ENCODE data around the gene TAPBPL. TPM values are rescaled to one million over a fixed set of nuclear protein-coding genes. Genes with fewer than 3 reads are reported as not detected.

TAPBPL gene
- total RNA-seq, 2 donors from 2014 or later: 31.4 to 33.7 TPM

DNA sequence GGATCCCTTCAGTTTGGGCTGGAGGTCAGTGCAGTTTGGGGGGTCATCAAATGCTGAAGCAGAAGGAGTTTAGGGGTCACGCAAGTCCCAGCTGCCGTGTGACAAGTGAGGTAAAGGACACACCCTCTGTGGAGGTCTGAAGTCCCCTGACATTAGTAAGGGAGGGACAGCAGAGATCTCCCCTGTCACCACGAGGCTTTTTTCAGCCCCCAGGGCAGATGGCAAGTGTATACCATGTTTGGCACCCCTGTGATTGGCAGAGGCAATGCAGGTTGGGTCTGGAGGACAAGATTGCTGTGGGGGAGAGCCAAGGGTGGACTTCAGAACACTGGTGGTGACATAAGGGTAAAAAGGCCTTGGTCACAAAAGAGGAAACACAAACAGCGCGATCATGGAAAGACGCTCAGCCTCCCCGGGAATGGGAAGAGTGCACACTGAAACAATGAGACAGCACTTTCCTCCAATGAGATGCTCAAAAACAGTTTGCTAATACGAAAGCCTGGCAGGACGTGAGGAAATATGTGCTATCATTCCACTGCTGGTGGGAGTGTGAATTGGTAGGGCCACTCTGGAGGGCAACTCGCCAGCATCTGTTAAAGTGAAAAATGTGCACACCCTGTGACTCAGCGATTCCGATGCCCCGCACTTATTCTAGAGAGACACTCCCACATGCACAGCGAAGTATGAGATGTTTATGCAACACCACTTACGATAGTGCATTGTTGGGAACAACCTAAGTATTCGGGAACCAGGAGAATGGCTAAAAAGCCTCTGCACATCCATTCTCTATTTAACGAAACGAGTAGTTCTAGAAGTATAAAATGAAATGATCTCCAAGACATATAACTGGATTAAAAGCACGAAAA, 21.5 kb upstream of the TAPBPL start:
- ATAC-seq (no peak), DNase-seq (ENCODE audit: low spot score in 2 of 2) (no peak)
- no peaks in the 10 kb centered on the region for H3K9me3 Mint-ChIP-seq
- H3K27ac Mint-ChIP-seq: peak overlapping the region; percentile 87 to 95
- H3K36me3 Mint-ChIP-seq: no peaks in the 10 kb centered on the region

DNA sequence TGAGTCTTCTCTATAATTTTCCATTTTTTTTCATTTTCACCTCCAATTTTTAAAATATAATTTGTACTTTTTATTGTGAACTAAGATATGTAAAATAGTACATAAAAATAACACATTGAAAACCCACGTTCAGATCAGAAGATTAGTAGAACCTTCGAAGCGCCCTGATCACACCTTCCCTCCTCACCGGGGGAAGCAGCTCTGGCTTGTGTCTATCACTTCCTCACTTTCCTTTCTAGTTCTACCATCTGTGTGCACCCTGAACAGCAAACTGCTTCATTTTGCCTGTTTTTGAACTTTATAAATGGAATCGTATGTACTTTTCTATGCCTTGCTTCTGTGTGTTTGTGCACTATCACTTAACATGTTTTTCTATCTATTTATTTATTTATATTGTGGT, 18.9 kb upstream of the TAPBPL start:
- no peak for DNase-seq (ENCODE audit: low spot score in 2 of 2)
- H3K27ac Mint-ChIP-seq: peak overlapping the region; percentile 73 to 91

DNA sequence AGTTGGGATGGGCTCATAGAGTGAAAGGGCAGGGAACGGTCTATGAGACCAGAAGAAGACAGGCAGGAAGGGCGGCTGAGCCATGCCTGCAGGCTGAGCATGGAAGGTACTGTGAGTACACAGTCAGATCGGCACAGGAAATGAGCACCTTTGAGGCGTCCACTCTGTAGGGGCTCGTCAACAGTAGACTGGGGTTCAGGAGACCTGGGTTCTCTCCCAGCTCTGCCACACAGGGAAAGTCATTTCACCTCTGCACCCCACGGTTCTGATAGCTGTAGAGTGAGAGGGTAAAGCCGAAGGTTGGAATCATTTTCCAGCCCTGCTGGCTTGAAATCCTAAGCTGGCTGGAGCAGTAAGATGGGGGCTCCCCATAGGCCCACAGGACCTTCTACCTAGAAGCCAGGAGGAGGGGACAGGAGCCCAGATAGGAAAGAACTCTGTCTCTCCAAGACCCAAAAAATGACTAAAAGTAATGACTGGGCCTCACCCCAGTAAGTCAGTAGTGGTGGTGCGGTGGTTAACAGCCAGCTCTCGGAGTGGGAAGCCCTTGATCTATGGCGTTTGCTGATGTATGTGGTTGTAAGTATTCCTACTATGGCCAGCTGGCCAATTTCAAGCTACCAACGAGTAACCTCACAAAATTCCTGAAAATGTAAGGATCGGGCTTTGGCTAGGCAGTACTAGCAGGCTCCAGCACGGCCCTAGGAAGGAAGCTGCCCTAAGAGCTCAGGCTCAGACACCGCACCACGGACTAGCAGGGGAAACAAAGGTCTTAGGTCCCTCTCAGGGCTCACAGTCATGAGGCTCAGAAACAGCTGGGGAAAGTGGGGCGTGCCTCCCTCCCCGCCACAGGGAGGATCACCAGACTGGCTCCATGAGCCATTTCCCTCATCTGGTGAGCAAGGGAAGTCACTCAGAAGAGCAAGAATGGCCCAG, 17.4 kb upstream of the TAPBPL start:
- peak overlapping the region; percentile 91 to 93 for H3K27ac Mint-ChIP-seq
- H3K36me3 Mint-ChIP-seq: no peaks in the 10 kb centered on the region
- H3K9me3 Mint-ChIP-seq: no peaks in the 10 kb centered on the region
- DNase-seq (ENCODE audit: low spot score in 2 of 2) (peak in 1 of 2 donors; percentile 69), ATAC-seq (peak; percentile 80 to 89)

More for the DNA sequence above, 18.9 kb upstream of the TAPBPL start:
- Mint-ChIP-seq H3K36me3 (no peaks in the 10 kb centered on the region), H3K9me3 (no peaks in the 10 kb centered on the region)
- no peak for ATAC-seq

DNA sequence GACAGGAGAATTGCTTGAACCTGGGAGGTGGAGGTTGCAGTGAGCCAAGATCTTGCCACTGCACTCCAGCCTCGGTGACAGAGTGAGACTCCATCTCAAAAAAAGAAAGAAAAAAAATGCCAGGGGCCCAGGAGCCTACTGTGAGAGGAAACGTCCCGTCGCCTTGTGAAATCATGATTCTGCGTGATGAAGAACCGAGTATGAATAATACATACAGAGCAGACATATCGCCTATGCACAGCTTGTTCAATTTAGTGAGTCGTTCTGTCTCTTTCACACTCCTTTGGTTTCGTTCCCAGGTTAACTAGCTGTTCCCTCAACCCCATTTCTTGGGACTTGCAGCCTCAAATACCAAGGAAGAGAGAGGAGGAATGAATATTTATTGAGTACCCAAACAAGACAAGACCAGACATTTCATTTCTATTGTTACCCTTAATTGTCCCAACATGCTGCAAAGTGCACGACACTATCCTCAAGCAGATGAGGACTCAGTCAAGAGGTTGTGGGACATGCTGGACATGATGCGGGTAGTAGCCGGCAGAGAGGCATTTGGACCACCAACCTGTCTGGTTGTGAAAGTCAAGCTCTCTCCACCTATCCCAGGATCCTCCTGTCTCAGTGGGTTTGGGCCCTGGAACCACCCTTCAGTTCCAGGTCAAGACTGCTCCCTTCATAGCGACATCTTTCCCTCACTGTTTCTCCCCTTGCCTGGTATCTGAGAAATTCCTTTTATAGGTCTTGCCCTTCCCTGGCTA, 15.7 kb upstream of the TAPBPL start:
- Mint-ChIP-seq H3K36me3 (peaks cover 0 to 3% of the 10 kb centered on the region in 2 donors), H3K9me3 (no peaks in the 10 kb centered on the region), H3K27ac (peak overlapping the region; percentile 7 to 25)
- ATAC-seq (peak; percentile 22 to 60), DNase-seq (ENCODE audit: low spot score in 2 of 2) (peak in 1 of 2 donors; percentile 45)

DNA sequence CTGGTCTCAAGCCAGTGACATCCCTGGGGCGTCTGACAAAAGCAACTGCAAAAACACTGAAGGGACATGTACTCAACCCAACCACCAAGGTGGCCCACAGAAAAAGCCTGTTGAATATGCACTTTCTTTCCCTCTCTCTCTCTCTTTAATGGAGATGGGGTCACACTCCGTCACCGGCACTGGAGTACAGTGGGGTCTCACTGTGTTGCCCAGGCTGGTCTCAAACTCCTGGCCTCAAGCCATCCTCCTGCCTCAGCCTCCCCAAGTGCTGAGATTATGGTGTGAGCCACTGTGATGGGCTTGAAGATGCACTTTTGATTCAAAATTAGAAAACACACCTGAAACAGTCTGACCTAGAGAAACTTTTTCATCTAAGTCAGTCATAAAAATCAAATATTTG, 14.3 kb upstream of the TAPBPL start:
- peak in 1 of 2 donors; percentile 23 for DNase-seq (ENCODE audit: low spot score in 2 of 2)
- Mint-ChIP-seq H3K9me3 (no peaks in the 10 kb centered on the region), H3K27ac (no peak overlapping the region), H3K36me3 (peaks cover 0 to 10% of the 10 kb centered on the region in 2 donors)
- no peak for ATAC-seq

DNA sequence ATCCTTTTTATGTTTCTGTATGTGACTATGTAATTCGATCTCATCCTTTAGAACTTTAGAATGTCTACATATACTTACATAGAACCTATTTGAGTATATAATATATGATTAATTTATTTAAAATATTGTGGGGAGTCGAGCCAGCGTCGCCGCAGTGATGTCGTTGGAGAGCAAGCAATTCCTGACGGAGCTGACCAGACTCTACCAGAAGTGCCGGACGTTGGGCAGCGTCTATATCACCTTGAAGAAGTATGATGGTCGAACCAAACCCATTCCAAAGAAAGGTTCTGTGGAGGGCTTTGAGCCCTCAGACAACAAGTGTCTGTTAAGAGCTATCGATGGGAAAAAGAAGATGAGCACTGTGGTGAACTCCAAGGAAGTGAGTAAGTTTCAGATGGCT, 13.5 kb upstream of the TAPBPL start:
- ATAC-seq (no peak), DNase-seq (ENCODE audit: low spot score in 2 of 2) (peak in 1 of 2 donors; percentile 44)
- peak overlapping the region; percentile 46 to 86 for H3K27ac Mint-ChIP-seq
- H3K36me3 Mint-ChIP-seq: peaks cover 0 to 10% of the 10 kb centered on the region in 2 donors
- H3K9me3 Mint-ChIP-seq: no peaks in the 10 kb centered on the region

DNA sequence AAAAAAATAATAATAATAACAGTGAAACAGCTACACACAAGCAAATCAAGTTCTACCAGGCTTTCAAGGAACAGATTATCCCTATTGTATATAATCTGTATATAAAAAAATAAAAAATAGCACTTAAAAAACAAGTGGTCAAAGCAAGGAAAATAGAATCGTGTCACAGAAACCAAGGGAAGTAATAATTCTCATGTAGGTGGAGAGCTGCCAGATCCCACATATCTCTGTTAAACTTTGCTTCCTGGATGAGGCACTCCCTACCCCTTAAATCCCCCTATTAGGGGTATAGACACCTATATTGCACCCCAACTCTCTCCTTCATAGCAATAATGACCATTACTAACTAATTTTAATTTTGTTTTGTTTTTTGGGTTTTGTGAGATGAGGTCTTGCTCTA, 11.5 kb upstream of the TAPBPL start:
- DNase-seq (ENCODE audit: low spot score in 2 of 2) (no peak), ATAC-seq (no peak)
- Mint-ChIP-seq H3K9me3 (no peaks in the 10 kb centered on the region), H3K27ac (peak overlapping the region; percentile 15 to 98), H3K36me3 (peaks cover 9 to 25% of the 10 kb centered on the region in 2 donors)

DNA sequence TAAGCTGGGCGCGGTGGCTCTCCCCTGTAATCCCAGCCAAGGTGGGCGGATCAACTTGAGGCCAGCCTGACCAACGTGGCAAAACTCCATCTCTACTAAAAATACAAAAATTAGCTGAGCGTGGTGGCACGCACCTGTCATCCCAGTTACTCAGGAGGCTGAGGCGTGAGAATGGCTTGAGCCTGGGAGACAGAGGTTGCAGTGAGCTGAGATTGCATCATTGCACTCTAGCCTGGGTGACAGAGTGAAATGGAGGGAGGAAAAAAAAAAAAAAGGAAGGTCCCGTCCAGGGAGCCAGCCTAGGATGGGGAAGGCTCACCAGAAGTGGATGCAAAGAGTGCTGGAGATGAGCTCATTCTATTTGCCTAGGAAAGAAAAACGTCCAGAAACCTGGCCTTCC, 9.0 kb upstream of the TAPBPL start:
- ATAC-seq (no peak), DNase-seq (ENCODE audit: low spot score in 2 of 2) (no peak)
- peaks cover 34 to 49% of the 10 kb centered on the region in 2 donors for H3K36me3 Mint-ChIP-seq
- peak overlapping the region; percentile 98 to 99 for H3K27ac Mint-ChIP-seq
- no peaks in the 10 kb centered on the region for H3K9me3 Mint-ChIP-seq

DNA sequence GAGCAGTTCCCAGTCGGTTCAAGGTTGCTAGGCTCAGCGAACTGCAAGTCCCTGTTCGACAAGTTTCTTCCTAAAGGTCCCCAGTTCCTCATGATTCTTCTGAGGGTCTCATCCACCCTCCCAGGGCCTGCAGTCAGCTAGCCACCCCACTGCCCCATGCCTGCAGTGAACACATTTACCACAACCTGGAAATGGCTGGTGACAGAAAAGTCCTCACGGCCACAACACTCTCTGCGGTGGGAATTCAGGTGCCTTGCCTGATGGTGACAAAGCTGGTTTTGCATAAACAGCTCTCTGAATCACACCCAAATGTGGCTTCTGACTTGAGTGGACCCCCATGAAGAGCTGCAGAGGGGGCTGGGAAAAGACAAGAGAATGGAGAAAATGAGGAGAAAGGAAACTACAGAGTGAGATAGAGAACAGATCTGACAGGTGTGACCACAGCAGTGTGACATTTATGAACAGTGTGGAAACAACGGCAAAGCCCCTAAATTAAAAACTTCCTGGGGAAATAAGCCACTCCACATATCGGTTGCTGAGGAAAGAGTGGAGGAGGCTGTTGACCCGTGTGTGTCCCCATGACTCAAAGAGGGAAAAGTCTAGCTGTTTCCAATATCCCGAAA, 8.4 kb upstream of the TAPBPL start:
- Mint-ChIP-seq H3K9me3 (no peaks in the 10 kb centered on the region), H3K27ac (peak overlapping the region; percentile 98 to 99), H3K36me3 (peaks cover 40 to 55% of the 10 kb centered on the region in 2 donors)
- ATAC-seq: peak; percentile 76 to 85
- peak; percentile 64 to 73 for DNase-seq (ENCODE audit: low spot score in 2 of 2)

DNA sequence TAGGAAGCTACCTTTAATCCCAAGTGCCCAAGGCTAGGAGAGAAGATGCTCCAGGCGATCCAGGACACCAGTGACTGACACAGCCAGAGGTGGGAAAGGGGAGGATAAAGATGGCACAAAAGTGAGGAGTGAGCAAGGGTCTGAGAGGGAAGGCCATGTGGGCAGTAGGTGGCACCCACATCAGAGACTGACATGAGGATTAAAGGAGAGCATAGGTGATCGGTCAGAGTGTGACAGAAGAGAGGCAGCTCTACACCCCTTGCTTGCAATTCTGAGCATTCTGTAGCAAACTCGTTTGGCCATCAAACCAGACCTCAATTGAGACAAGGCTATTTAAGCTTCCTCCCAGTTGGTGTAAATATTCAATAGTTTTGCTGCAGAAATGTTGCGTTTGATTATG, 7.8 kb upstream of the TAPBPL start:
- H3K9me3 Mint-ChIP-seq: no peaks in the 10 kb centered on the region
- peak overlapping the region; percentile 98 to 99 for H3K27ac Mint-ChIP-seq
- ATAC-seq: peak; percentile 27 to 56
- no peak for DNase-seq (ENCODE audit: low spot score in 2 of 2)
- peaks cover 40 to 55% of the 10 kb centered on the region in 2 donors for H3K36me3 Mint-ChIP-seq

DNA sequence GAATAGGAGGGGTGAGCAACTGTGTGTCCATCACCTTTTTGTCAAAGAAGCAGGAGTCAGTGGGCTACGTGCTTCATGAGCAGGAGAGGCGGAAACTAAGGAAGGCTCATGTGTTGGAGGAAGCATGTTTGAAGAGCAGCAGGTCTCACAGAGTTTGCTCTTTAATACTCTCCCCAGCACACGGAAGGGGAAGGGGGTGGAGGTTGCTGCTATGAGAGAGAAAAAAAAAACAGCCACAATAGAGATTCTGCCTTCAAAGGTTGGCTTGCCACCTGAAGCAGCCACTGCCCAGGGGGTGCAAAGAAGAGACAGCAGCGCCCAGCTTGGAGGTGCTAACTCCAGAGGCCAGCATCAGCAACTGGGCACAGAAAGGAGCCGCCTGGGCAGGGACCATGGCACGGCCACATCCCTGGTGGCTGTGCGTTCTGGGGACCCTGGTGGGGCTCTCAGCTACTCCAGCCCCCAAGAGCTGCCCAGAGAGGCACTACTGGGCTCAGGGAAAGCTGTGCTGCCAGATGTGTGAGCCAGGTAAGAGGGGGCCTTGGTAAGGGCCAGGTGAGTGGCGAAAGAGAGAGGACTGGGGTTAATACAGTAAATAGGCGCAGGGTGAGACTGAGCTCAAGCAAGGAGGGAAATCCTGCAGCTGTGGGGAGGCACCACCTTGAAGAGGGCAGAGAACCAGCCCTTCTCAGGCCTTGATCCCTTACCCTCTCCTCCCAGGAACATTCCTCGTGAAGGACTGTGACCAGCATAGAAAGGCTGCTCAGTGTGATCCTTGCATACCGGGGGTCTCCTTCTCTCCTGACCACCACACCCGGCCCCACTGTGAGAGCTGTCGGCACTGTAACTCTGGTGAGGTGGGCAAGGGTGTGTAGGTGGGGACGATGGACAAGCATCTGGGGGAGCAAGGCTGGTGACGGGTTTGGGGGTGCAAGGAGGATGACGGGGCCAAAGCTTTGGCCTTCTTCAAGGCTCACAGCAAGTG, 6.8 kb upstream of the TAPBPL start, which contains the start of gene CD27:
Gene CD27, plus strand, starts transcription at position 252 of the 985 bp plus-strand sequence. Its CDS starts 141 bp downstream, at position 393.
- Mint-ChIP-seq H3K27ac (peak within 1 kb of the TSS; percentile 98 to 99), H3K9me3 (no peaks in the 10 kb centered on the region), H3K36me3 (peaks cover 43 to 57% of the 10 kb centered on the region in 2 donors)
- ATAC-seq: peak in 1 of 2 donors; percentile 29
- DNase-seq (ENCODE audit: low spot score in 2 of 2): no peak

DNA sequence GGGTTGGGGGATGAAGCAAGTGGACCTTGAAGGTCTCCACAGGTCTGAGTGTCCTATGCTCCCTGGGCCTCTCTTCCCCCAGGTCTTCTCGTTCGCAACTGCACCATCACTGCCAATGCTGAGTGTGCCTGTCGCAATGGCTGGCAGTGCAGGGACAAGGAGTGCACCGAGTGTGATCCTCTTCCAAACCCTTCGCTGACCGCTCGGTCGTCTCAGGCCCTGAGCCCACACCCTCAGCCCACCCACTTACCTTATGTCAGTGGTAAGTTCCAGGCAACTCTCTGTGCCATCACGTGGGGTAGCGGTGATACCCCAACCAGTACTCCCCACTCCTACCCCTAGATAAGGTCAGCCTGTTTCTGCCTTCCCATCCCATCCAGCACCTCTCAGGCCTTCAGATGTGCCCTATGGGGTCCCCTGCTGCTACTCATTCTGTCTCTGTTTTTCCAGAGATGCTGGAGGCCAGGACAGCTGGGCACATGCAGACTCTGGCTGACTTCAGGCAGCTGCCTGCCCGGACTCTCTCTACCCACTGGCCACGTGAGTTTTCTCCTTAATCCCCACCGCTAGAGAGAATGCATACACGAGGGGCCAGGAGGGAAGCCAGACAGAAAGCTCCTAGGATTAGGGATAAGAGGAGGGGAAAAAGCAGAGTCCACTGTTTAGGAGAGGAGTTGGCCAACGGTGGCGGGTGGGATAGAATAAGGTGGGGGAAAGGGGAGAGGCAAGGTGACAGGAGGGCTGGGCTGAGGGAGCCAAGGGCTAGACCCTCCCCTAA, 1.6 kb upstream of the TAPBPL start:
- Mint-ChIP-seq H3K9me3 (no peaks in the 10 kb centered on the region), H3K36me3 (peaks cover 85 to 88% of the 10 kb centered on the region in 2 donors), H3K27ac (peak overlapping the region; percentile 97 to 100)
- no peak for DNase-seq (ENCODE audit: low spot score in 2 of 2)
- no peak for ATAC-seq

DNA sequence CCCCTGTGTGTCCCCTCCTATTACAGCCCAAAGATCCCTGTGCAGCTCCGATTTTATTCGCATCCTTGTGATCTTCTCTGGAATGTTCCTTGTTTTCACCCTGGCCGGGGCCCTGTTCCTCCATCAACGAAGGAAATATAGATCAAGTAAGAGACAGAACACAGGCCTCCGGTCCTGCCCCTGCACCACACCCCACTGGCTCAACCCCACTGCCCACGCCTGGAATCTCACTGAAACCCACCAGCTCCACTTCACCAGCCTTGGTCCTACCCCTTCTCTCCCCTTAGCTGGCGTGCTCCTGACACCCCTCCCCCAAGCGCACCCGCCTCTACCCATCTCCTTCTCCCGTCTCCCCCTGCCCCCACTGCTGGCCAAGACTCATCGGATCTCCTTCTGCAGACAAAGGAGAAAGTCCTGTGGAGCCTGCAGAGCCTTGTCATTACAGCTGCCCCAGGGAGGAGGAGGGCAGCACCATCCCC, 934 bp upstream of the TAPBPL start:
- Mint-ChIP-seq H3K27ac (peak overlapping the region; percentile 97 to 100), H3K36me3 (peaks cover 79 to 83% of the 10 kb centered on the region in 2 donors), H3K9me3 (no peaks in the 10 kb centered on the region)
- ATAC-seq (peak; percentile 1 to 2), DNase-seq (ENCODE audit: low spot score in 2 of 2) (no peak)

Measured in activated naive CD4-positive, alpha-beta T cell treated with anti-CD3 and anti-CD28 coated beads, Interleukin-2, amount 50 U/mL, for 72 hours (primary cell).